Heart left ventricle (tissue), 16 donors: ENCODE results near the gene PDZD8. TPM values are rescaled to one million over a fixed set of nuclear protein-coding genes. Genes with fewer than 3 reads are reported as not detected.

Experiments
- ATAC-seq, 4 donors: fragments of 200-7000 bp; cut with Tn5 transposase; one replicate each; pipeline ENCODE4 v1.9.1; 2020 to 2022; ENCODE audit warnings: moderate library complexity in 4 of 4, mild to moderate bottlenecking in 3 of 4, moderate number of reproducible peaks in 1 of 4
- DNase-seq, 5 donors: peaks; one replicate each; pipeline ENCODE4 v3.0.0-alpha.2; 2020
- H3K27ac ChIP-seq, 12 donors: fragments of 200-600 bp; sonication (generic) in 4 of 12; one replicate each; pipeline versions ENCODE4 v1.5.0 to v1.8.0; 2016 to 2022; ENCODE audit warnings: mild to moderate bottlenecking in 2 of 12
- H3K27me3 ChIP-seq, 9 donors: fragments of 200-600 bp; sonication (generic) in 2 of 9; one replicate each; pipeline versions ENCODE4 v1.5.1 to v1.8.0; 2016 to 2022; ENCODE audit warnings: mild to moderate bottlenecking in 3 of 9
- H3K36me3 ChIP-seq, 9 donors: fragments of 200-600 bp; sonication (generic) in 2 of 9; one replicate each; pipeline versions ENCODE4 v1.5.0 to v1.8.0; 2018 to 2022; ENCODE audit warnings: mild to moderate bottlenecking in 2 of 9
- H3K4me1 ChIP-seq, 12 donors: fragments of 200-600 bp; sonication (generic) in 4 of 12; one replicate each; pipeline versions ENCODE4 v1.5.0 to v1.8.0; 2016 to 2022; ENCODE audit warnings: mild to moderate bottlenecking in 3 of 12
- H3K4me3 ChIP-seq, 12 donors: fragments of 200-600 bp; sonication (generic) in 4 of 12; one replicate each; pipeline versions ENCODE4 v1.5.0 to v1.8.0; 2017 to 2022; ENCODE audit warnings: mild to moderate bottlenecking in 9 of 12, moderate library complexity in 4 of 12
- H3K9me3 ChIP-seq, 12 donors: fragments of 200-600 bp; sonication (generic) in 4 of 12; one replicate each; pipeline versions ENCODE4 v1.5.0 to v1.8.0; 2016 to 2022; ENCODE audit warnings: mild to moderate bottlenecking in 1 of 12
- CTCF ChIP-seq, 12 donors: fragments of 200-600 bp; sonication (generic) in 4 of 12; IDR thresholded peaks; one replicate each; pipeline versions ENCODE4 v1.5.0 to v1.8.0; 2018 to 2022; ENCODE audit warnings: antibody characterized with exemption in 12 of 12, mild to moderate bottlenecking in 5 of 12
- POLR2A ChIP-seq, 2 donors: fragments of 450-650 bp; IDR thresholded peaks; one replicate each; pipeline ENCODE4 v1.6.1; 2017; ENCODE audit warnings: antibody characterized with exemption in 2 of 2, mild to moderate bottlenecking in 2 of 2, moderate library complexity in 2 of 2
- WGBS, 4 donors: extraction: QIAGEN DNeasy Blood & Tissue Kit in 2 of 4; methylation state at CpG; one replicate each; pipeline versions ENCODE4 v1.1.5 to v1.1.7; 2013 to 2018; 5-methylcytosine and 5-hydroxymethylcytosine counted together
- intact Hi-C, 10 donors: fragments of 100-400 bp; cut with DNase I; formaldehyde crosslinking; loops; one replicate each; pipeline versions ENCODE4 v1.11.1 to v1.14.2; 2022
- polyA plus RNA-seq, 2 donors: library from polyadenylated mRNA; stranded (reverse); fragments of 200-250 nt; gene quantifications; one replicate each; pipeline ENCODE4 v1.2.3, GENCODE V29; 2013
- total RNA-seq, 9 donors: library from RNA; depleted of rRNA in 2 of 9; stranded (reverse); fragments of >200 nt in 2 of 9; fragmentation: NEBNext Ultra II Directional in 3 of 9; extraction: Animal tissue kit (Norgen Biotek cat#: 25700) in 3 of 9; gene quantifications; one replicate each; pipeline versions ENCODE4 v1.1.0 to v1.2.4, GENCODE V29; 2016 to 2023
- donor health status: ischemic (EF 13 %, LVEDD 7.1; RV severe dilation, severe dysfunction).
- donor health status: healthy with polysubstance abuse.
- donor health status: DM: no; HTN: yes; CAD: no.
- donor health status: DM: no; HTN: no; CAD: no.
- donor health status: ischemic (EF 25% LVEDD 6.9; RV normal size, moderate dysfunction).
- donor health status: ischemic (EF 25% LVEDD 5.7; RV mildly dilated, moderate dysfunction).
- donor health status: healthy.
- donor health status: DM: yes; HTN: yes; CAD: no.
- donor health status: ischemic (EF 35%, LVEDD 5.7; RV mildly dilated, moderate dysfunction).
- donor health status: nonischemic (EF 11% LVEDD 7.7; RV severe dilation, severe dysfunction).
- donor health status: DM: yes; HTN: yes; CAD: no.
- donor health status: PGD.
- donor health status: ischemic (EF 29% LVEDD 5.4; RV normal size, mild dysfunction).
- donor health status: nonischemic (EF 23%, LVEDD 6.1; RV moderate dilation, normal function).

Gene PDZD8
- total and polyA plus RNA-seq, 11 donors = 2.0 to 37.2 (median 24.1) TPM

DNA sequence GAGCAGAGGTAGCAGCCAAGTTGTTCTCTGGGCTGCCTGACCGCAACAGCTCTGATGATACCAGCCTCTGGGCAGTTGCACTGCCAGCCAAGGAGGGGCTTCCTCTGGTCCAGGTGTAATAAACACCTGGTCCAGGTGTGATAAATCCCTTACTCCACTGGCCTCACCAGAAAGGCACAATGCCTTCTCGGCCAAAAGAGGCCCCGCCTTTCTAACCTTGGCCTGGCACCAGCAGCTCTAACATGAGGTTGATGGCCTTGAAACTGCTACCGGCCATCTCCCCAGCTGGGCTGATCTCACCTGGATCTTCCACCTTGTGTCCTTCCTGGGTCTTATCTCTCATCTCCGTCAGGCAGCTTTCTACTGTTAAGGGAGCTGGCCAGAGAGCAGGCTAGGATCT, 45.5 kb upstream of the PDZD8 start:
- Histone ChIP-seq H3K9me3 (peaks cover 0 to 9% (median 0%) of the 10 kb centered on the region in 12 donors), H3K4me1 (no peaks in the 10 kb centered on the region), H3K4me3 (no peak overlapping the region), H3K27me3 (peaks cover 0 to 11% (median 0%) of the 10 kb centered on the region in 9 donors), H3K36me3 (no peaks in the 10 kb centered on the region), H3K27ac (no peak overlapping the region)
- TF ChIP-seq CTCF (IDR thresholded peaks at IDR 0.05) (no peak), POLR2A (IDR thresholded peaks at IDR 0.05) (no peak)
- ATAC-seq (no peak), DNase-seq (no peak)
- intact Hi-C loops = no loop called here
- WGBS, 4 donors = 81 to 92% (median 88%) methylated on average over 2 to 5 of the region's 5 CpGs

- intact Hi-C loops = no loop called here
- H3K27ac ChIP-seq = no peak overlapping the region
- H3K9me3 ChIP-seq = peaks cover 0 to 9% (median 0%) of the 10 kb centered on the region in 12 donors
- H3K27me3 ChIP-seq = peaks cover 0 to 5% (median 0%) of the 10 kb centered on the region in 9 donors
- H3K4me3 ChIP-seq = no peak overlapping the region
- DNase-seq (no peak), ATAC-seq (no peak)
- TF ChIP-seq CTCF (IDR thresholded peaks at IDR 0.05) (no peak), POLR2A (IDR thresholded peaks at IDR 0.05) (no peak)
- 74 to 77% (median 76%) methylated on average over 5 of the region's 5 CpGs for WGBS, 4 donors
- H3K4me1 ChIP-seq = no peaks in the 10 kb centered on the region
- no peaks in the 10 kb centered on the region for H3K36me3 ChIP-seq
Measured at GRCh38 chr10:117419921-117420320, 44.7 kb upstream of the PDZD8 start.

- Histone ChIP-seq H3K9me3 (peaks cover 0 to 9% (median 0%) of the 10 kb centered on the region in 12 donors), H3K27me3 (peaks cover 0 to 5% (median 0%) of the 10 kb centered on the region in 9 donors), H3K36me3 (no peaks in the 10 kb centered on the region), H3K4me1 (no peaks in the 10 kb centered on the region), H3K4me3 (no peak overlapping the region), H3K27ac (no peak overlapping the region)
- ATAC-seq (no peak), DNase-seq (no peak)
- TF ChIP-seq CTCF (IDR thresholded peaks at IDR 0.05) (no peak), POLR2A (IDR thresholded peaks at IDR 0.05) (no peak)
- 56 to 71% (median 67%) methylated on average over 2 of the region's 2 CpGs for WGBS, 4 donors
- intact Hi-C loops = no loop called here
Measured at GRCh38 chr10:117419159-117419558, 43.9 kb upstream of the PDZD8 start.

DNA sequence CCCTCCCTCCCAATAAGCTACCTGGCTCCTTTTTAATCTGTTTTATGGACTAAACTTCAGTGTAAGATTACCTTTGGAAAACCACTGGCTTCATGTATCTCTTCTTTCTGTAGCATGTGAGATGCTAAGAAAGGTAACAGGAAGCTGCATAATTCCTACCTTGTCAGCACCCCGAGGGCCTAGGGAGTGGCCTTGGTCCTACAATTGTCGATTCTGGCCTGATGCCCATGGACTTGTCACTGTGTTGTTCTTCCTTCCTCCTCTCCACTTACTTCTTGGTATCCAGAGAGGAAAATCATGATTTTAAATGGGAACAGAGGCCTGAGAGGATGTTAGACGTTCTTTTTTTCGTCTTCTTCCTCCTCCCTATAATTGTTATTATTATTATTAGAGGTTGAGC, 42.9 kb upstream of the PDZD8 start:
- H3K27ac ChIP-seq = no peak overlapping the region
- no peak overlapping the region for H3K4me3 ChIP-seq
- peaks cover 0 to 9% (median 0%) of the 10 kb centered on the region in 12 donors for H3K9me3 ChIP-seq
- H3K27me3 ChIP-seq = peaks cover 0 to 10% (median 0%) of the 10 kb centered on the region in 9 donors
- DNase-seq = no peak
- ATAC-seq = no peak
- intact Hi-C loops = no loop called here
- H3K4me1 ChIP-seq = no peaks in the 10 kb centered on the region
- H3K36me3 ChIP-seq = no peaks in the 10 kb centered on the region
- 41 to 57% (median 50%) methylated on average over 4 of the region's 4 CpGs for WGBS, 4 donors
- TF ChIP-seq POLR2A (IDR thresholded peaks at IDR 0.05) = no peak
- TF ChIP-seq CTCF (IDR thresholded peaks at IDR 0.05) = no peak
